Tibial nerve (tissue), 4 donors: ENCODE data around the gene MARS1. TPM values are rescaled to one million over a fixed set of nuclear protein-coding genes. Genes with fewer than 3 reads are reported as not detected.

Source experiments
- DNase-seq, 2 donors: peaks; one replicate each; pipeline ENCODE4 v3.0.0-alpha.2; 2019; ENCODE audit warnings: low spot score in 2 of 2
- H3K27ac ChIP-seq, 4 donors: fragments of 200-600 bp; sonication (generic) in 3 of 4; one replicate each; pipeline ENCODE4 v1.5.1; 2017 to 2019; ENCODE audit warnings: mild to moderate bottlenecking in 1 of 4
- H3K27me3 ChIP-seq, 2 donors: fragments of 200-600 bp; sonication (generic) in 1 of 2; one replicate each; pipeline versions ENCODE4 v1.5.1 to v1.6.0; 2017 to 2019
- H3K36me3 ChIP-seq, 3 donors: fragments of 200-600 bp; sonication (generic); one replicate each; pipeline ENCODE4 v1.5.1; 2018 to 2019
- H3K4me1 ChIP-seq, 4 donors: fragments of 200-600 bp; sonication (generic) in 3 of 4; one replicate each; pipeline ENCODE4 v1.5.1; 2017 to 2019
- H3K4me3 ChIP-seq, 4 donors: fragments of 200-600 bp; sonication (generic) in 3 of 4; one replicate each; pipeline ENCODE4 v1.5.1; 2017 to 2019; ENCODE audit warnings: mild to moderate bottlenecking in 1 of 4, moderate library complexity in 1 of 4
- H3K9me3 ChIP-seq, 4 donors: fragments of 200-600 bp; sonication (generic) in 3 of 4; one replicate each; pipeline ENCODE4 v1.5.1; 2017 to 2019
- CTCF ChIP-seq, 5 experiments: fragments of 200-600 bp in 3 of 5; fragments of 450-650 bp in 2 of 5; sonication (generic) in 3 of 5; IDR thresholded peaks; one replicate each; pipeline ENCODE4 v1.5.1; 2016 to 2019; ENCODE audit warnings: antibody characterized with exemption in 5 of 5, mild to moderate bottlenecking in 3 of 5, moderate library complexity in 2 of 5
- EP300 ChIP-seq, 2 donors: sonication (generic); formaldehyde crosslinking; IDR thresholded peaks; one replicate each; pipeline ENCODE4 v1.6.1; 2017; ENCODE audit warnings: antibody characterized with exemption in 2 of 2, mild to moderate bottlenecking in 1 of 2
- POLR2A ChIP-seq, 2 donors: fragments of 450-650 bp; IDR thresholded peaks; one replicate each; pipeline ENCODE4 v1.6.1; 2017; ENCODE audit warnings: antibody characterized with exemption in 2 of 2, mild to moderate bottlenecking in 2 of 2, moderate library complexity in 2 of 2
- WGBS, 2 donors: methylation state at CpG; one replicate each; pipeline ENCODE4 v1.1.5; 2018; 5-methylcytosine and 5-hydroxymethylcytosine counted together
- total RNA-seq, 4 donors: library from RNA; depleted of rRNA; stranded (reverse); fragments of >200 nt; gene quantifications; one replicate each; pipeline ENCODE4 v1.1.0, GENCODE V29; 2016

The MARS1 gene
- total RNA-seq, 4 donors from 2014 or later = 53.5 to 101 (median 74.2) TPM

GRCh38 chr12:57450057-57450456 lies 37.8 kb upstream of the MARS1 start:
- Histone ChIP-seq H3K27ac (no peak overlapping the region), H3K36me3 (no peaks in the 10 kb centered on the region), H3K4me1 (no peaks in the 10 kb centered on the region), H3K9me3 (no peaks in the 10 kb centered on the region), H3K4me3 (no peak overlapping the region), H3K27me3 (peaks cover 0 to 1% of the 10 kb centered on the region in 2 donors)
- no peak for DNase-seq
- WGBS, 2 donors = 86 to 90% methylated on average over 3 of the region's 3 CpGs
- no peak for TF ChIP-seq POLR2A (IDR thresholded peaks at IDR 0.05)
- TF ChIP-seq EP300 (IDR thresholded peaks at IDR 0.05) = no peak
- no peak for TF ChIP-seq CTCF (IDR thresholded peaks at IDR 0.05)

- H3K9me3 ChIP-seq = no peaks in the 10 kb centered on the region
- no peak for DNase-seq
- peaks cover 0 to 6% of the 10 kb centered on the region in 2 donors for H3K27me3 ChIP-seq
- H3K4me3 ChIP-seq = no peak overlapping the region
- H3K27ac ChIP-seq = no peak overlapping the region
- 65 to 67% methylated on average over 6 of the region's 6 CpGs for WGBS, 2 donors
- H3K36me3 ChIP-seq = no peaks in the 10 kb centered on the region
- TF ChIP-seq POLR2A (IDR thresholded peaks at IDR 0.05) (no peak), EP300 (IDR thresholded peaks at IDR 0.05) (no peak), CTCF (IDR thresholded peaks at IDR 0.05) (no peak)
- H3K4me1 ChIP-seq = peaks cover 0 to 9% (median 2%) of the 10 kb centered on the region in 4 donors
Measured at GRCh38 chr12:57451233-57451778, 36.6 kb upstream of the MARS1 start.

- Histone ChIP-seq H3K4me3 (no peak overlapping the region), H3K36me3 (no peaks in the 10 kb centered on the region), H3K9me3 (no peaks in the 10 kb centered on the region), H3K27me3 (peaks cover 0 to 6% of the 10 kb centered on the region in 2 donors), H3K4me1 (peaks cover 0 to 9% (median 2%) of the 10 kb centered on the region in 4 donors), H3K27ac (peak overlapping the region in 2 of 4 donors; percentile 36 to 38)
- WGBS, 2 donors = 20 to 24% methylated on average over 9 of the region's 9 CpGs
- no peak for DNase-seq
- TF ChIP-seq POLR2A (IDR thresholded peaks at IDR 0.05) (no peak), EP300 (IDR thresholded peaks at IDR 0.05) (no peak), CTCF (IDR thresholded peaks at IDR 0.05) (no peak)
Measured at GRCh38 chr12:57452181-57452936, 35.5 kb upstream of the MARS1 start.

GRCh38 chr12:57452937-57453509 lies 34.8 kb upstream of the MARS1 start:
- Histone ChIP-seq H3K27me3 (peaks cover 0 to 6% of the 10 kb centered on the region in 2 donors), H3K4me3 (no peak overlapping the region), H3K36me3 (no peaks in the 10 kb centered on the region), H3K27ac (peak overlapping the region in 1 of 4 donors; percentile 38), H3K9me3 (no peaks in the 10 kb centered on the region), H3K4me1 (peaks cover 0 to 9% (median 2%) of the 10 kb centered on the region in 4 donors)
- TF ChIP-seq POLR2A (IDR thresholded peaks at IDR 0.05) = no peak
- peak; percentile 86 to 93 (median 89) for TF ChIP-seq CTCF (IDR thresholded peaks at IDR 0.05)
- WGBS, 2 donors = 22 to 27% methylated on average over 7 of the region's 7 CpGs
- peak; percentile 68 to 88 for DNase-seq

- no peak for TF ChIP-seq CTCF (IDR thresholded peaks at IDR 0.05)
- TF ChIP-seq POLR2A (IDR thresholded peaks at IDR 0.05) = no peak
- no peak for TF ChIP-seq EP300 (IDR thresholded peaks at IDR 0.05)
- Histone ChIP-seq H3K4me1 (peaks cover 0 to 19% (median 6%) of the 10 kb centered on the region in 4 donors), H3K27me3 (peaks cover 0 to 6% of the 10 kb centered on the region in 2 donors), H3K36me3 (no peaks in the 10 kb centered on the region), H3K27ac (no peak overlapping the region), H3K4me3 (no peak overlapping the region), H3K9me3 (no peaks in the 10 kb centered on the region)
- WGBS, 2 donors = 94 to 97% methylated on average over 2 of the region's 2 CpGs
- DNase-seq = no peak
Measured at GRCh38 chr12:57454213-57454565, 33.7 kb upstream of the MARS1 start.
